ENCODE measurements around the gene SRPK3.

DNA sequence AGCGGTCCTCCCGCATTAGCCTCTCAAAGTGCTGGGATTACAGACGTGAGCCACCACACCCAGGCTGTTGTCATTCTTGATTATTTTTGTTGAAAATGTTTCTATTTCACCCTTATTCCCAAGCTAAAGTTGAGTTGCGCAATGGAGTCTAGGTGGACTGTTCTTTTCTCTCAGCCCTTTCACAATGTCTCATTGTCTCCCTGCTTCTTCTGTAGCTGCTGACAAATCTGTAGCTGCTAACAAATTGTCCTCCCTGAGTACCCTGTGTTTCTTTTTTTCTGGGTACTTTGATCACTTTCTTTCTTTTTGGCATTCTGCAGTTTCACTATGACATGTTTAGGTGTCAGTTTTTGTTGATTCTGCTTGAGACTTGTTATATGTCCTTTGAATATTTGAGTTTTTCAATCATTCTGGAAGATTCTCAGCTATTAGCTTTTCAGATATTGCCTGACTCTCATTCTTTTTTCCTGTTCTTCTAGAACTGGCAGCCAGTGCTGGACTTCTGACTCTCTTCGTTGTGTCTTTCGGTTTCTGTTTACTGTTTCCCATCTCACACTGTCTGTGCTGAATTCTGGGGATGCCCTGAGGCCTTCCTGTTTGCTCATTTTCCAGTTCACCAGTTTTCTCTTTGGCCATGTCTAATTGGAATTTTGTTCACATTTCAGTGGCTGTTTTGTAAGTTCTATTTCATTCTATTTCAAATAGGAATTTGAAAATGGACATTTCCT lies 49.6 kb upstream of the SRPK3 start:
- TF ChIP-seq, protein P1, sequence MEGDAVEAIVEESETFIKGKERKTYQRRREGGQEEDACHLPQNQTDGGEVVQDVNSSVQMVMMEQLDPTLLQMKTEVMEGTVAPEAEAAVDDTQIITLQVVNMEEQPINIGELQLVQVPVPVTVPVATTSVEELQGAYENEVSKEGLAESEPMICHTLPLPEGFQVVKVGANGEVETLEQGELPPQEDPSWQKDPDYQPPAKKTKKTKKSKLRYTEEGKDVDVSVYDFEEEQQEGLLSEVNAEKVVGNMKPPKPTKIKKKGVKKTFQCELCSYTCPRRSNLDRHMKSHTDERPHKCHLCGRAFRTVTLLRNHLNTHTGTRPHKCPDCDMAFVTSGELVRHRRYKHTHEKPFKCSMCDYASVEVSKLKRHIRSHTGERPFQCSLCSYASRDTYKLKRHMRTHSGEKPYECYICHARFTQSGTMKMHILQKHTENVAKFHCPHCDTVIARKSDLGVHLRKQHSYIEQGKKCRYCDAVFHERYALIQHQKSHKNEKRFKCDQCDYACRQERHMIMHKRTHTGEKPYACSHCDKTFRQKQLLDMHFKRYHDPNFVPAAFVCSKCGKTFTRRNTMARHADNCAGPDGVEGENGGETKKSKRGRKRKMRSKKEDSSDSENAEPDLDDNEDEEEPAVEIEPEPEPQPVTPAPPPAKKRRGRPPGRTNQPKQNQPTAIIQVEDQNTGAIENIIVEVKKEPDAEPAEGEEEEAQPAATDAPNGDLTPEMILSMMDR (IDR thresholded peaks at IDR 0.05): no peak
- TF ChIP-seq POLR2A (IDR thresholded peaks at IDR 0.05): no peak
